HepG2 (cell line): Measurements from ENCODE around the gene APOC3. TPM values are rescaled to one million over a fixed set of nuclear protein-coding genes. Genes with fewer than 3 reads are reported as not detected.

Experiments
- ARID3A ChIP-seq: IDR thresholded peaks from 2 replicates; pipeline ENCODE4 v1.6.1; 2012; ENCODE audit warnings: low read depth, low read length, improper control_type of control experiment
- ARID5B ChIP-seq: IDR thresholded peaks from 2 replicates; pipeline ENCODE4 v1.4.0; 2020; ENCODE audit warnings: mild to moderate bottlenecking, missing genetic modification reagents
- CC2D1A ChIP-seq: sonication (generic); formaldehyde crosslinking; IDR thresholded peaks from 2 replicates; pipeline ENCODE4 v1.8.1; 2023; ENCODE audit warnings: mild to moderate bottlenecking, missing genetic modification reagents
- CCDC6 ChIP-seq: sonication (generic); formaldehyde crosslinking; IDR thresholded peaks from 2 replicates; pipeline ENCODE4 v1.8.1; 2022; ENCODE audit warnings: mild to moderate bottlenecking, missing genetic modification reagents, moderate library complexity
- CREM ChIP-seq, 2 experiments: sonication (generic) in 1 of 2; formaldehyde crosslinking in 1 of 2; IDR thresholded peaks; 2 replicates each; pipeline versions ENCODE4 v1.4.0 to v1.6.1; 2016 to 2020; ENCODE audit warnings: antibody characterized with exemption in 1 of 2, mild to moderate bottlenecking in 1 of 2, missing genetic modification reagents in 1 of 2
- IRF1 ChIP-seq: sonication (generic); formaldehyde crosslinking; IDR thresholded peaks from 2 replicates; pipeline ENCODE4 v1.4.0; 2020; ENCODE audit warnings: low read depth, mild to moderate bottlenecking, missing genetic modification reagents
- KDM5B ChIP-seq: sonication (generic); formaldehyde crosslinking; IDR thresholded peaks from 2 replicates; pipeline ENCODE4 v1.4.0; 2020; ENCODE audit warnings: missing genetic modification reagents, mild to moderate bottlenecking, borderline replicate concordance
- KLF12 ChIP-seq: sonication (generic); formaldehyde crosslinking; IDR thresholded peaks from 2 replicates; pipeline ENCODE4 v1.4.0; 2020; ENCODE audit warnings: missing genetic modification reagents, borderline replicate concordance
- MTA3 ChIP-seq: sonication (generic); formaldehyde crosslinking; IDR thresholded peaks from 2 replicates; pipeline ENCODE4 v1.4.0; 2020; ENCODE audit warnings: missing genetic modification reagents
- NPAS2 ChIP-seq: sonication (generic); formaldehyde crosslinking; IDR thresholded peaks from 2 replicates; pipeline ENCODE4 v1.8.0; 2022; ENCODE audit warnings: mild to moderate bottlenecking, missing genetic modification reagents, borderline replicate concordance
- PAF1 ChIP-seq: IDR thresholded peaks from 2 replicates; pipeline ENCODE4 v1.6.1; 2016; ENCODE audit warnings: missing genetic modification reagents, missing compliant biosample characterization
- POLR2AphosphoS2 ChIP-seq: IDR thresholded peaks from 2 replicates; pipeline ENCODE4 v1.6.1; 2011; ENCODE audit warnings: low read depth, low read length, improper control_type of control experiment
- SRSF4 ChIP-seq: fragments of 200-400 bp; formaldehyde crosslinking; IDR thresholded peaks from one replicate; pipeline ENCODE4 v1.6.1; 2018; ENCODE audit warnings: mild to moderate bottlenecking, low read depth, low read length, moderate library complexity; ENCODE audit not compliant: poor library complexity, severe bottlenecking
- TSC22D2 ChIP-seq: sonication (generic); formaldehyde crosslinking; IDR thresholded peaks from 2 replicates; pipeline ENCODE4 v1.5.1; 2020; ENCODE audit warnings: missing genetic modification reagents, mild to moderate bottlenecking, borderline replicate concordance
- ZFP36L2 ChIP-seq: sonication (generic); formaldehyde crosslinking; IDR thresholded peaks from 2 replicates; pipeline ENCODE4 v1.4.0; 2020; ENCODE audit warnings: missing genetic modification reagents
- ZFP37 ChIP-seq: sonication (generic); formaldehyde crosslinking; IDR thresholded peaks from 2 replicates; pipeline ENCODE4 v1.4.0; 2020; ENCODE audit warnings: missing genetic modification reagents, borderline replicate concordance
- ZNF12 ChIP-seq: sonication (generic); formaldehyde crosslinking; IDR thresholded peaks from 2 replicates; pipeline ENCODE4 v1.5.0; 2020; ENCODE audit warnings: missing genetic modification reagents
- ZNF276 ChIP-seq: sonication (generic); formaldehyde crosslinking; IDR thresholded peaks from 2 replicates; pipeline ENCODE4 v1.4.0; 2020; ENCODE audit warnings: mild to moderate bottlenecking, low read depth, missing genetic modification reagents
- ZNF350 ChIP-seq: sonication (generic); formaldehyde crosslinking; IDR thresholded peaks from 2 replicates; pipeline ENCODE4 v1.4.0; 2020; ENCODE audit warnings: mild to moderate bottlenecking, low read depth, missing genetic modification reagents, borderline replicate concordance
- ZNF564 ChIP-seq: sonication (generic); formaldehyde crosslinking; IDR thresholded peaks from 2 replicates; pipeline ENCODE4 v1.8.1; 2023; ENCODE audit warnings: mild to moderate bottlenecking, missing genetic modification reagents
- polyA plus RNA-seq, 8 experiments: library from polyadenylated mRNA; depleted of rRNA in 3 of 8; stranded (reverse) in 7 of 8; unstranded in 1 of 8; fragments of >200 nt; fragmentation: Illumina TruSeq in 4 of 8; extraction: Trizol in 4 of 8; gene quantifications; 2 replicates each; pipeline versions ENCODE4 v1.2.1 to v1.2.3, GENCODE V29; 2011 to 2016; ENCODE audit warnings: low read depth in 4 of 8, missing spikeins in 1 of 8, mixed read lengths in 1 of 8; ENCODE audit not compliant: insufficient read depth in 1 of 8
- total RNA-seq, 5 experiments: library from RNA; depleted of rRNA; stranded (reverse); fragments of >200 nt; fragmentation: Illumina TruSeq; extraction: Trizol; gene quantifications; 2 replicates each; pipeline ENCODE4 v1.2.3, GENCODE V29; 2016; ENCODE audit warnings: low read depth in 1 of 5

APOC3 gene
- total and polyA plus RNA-seq, 2 of the 13 experiments (the other 11 are each of a cell fraction or from before 2014, with no cell fraction given), result 314 to 687 TPM

- TF ChIP-seq CC2D1A, result no peak
- 0 out of 2 replicates have a peak, but pooled peaks have one; percentile 78 for TF ChIP-seq ZNF564 (CRISPR knock-in tag)
- no peak for TF ChIP-seq ZNF276 (CRISPR knock-in tag)
- TF ChIP-seq ZNF12 (CRISPR knock-in tag), result peak; percentile 81
- TF ChIP-seq MTA3 (CRISPR knock-in tag), result no peak
- peak; percentile 72 for TF ChIP-seq ARID3A
- TF ChIP-seq SRSF4, result no peak
- peak; percentile 93 for TF ChIP-seq ZNF350 (CRISPR knock-in tag)
- TF ChIP-seq IRF1 (CRISPR knock-in tag), result 0 out of 2 replicates have a peak, but pooled peaks have one; percentile 19
- peak; percentile 85; the same call in 1 of the 2 replicates for TF ChIP-seq ZFP37 (CRISPR knock-in tag)
- TF ChIP-seq POLR2AphosphoS2, result peak; percentile 67; the same call in 1 of the 2 replicates
- peak; percentile 73; the same call in 1 of the 2 replicates for TF ChIP-seq KLF12 (CRISPR knock-in tag)
- TF ChIP-seq NPAS2 (CRISPR knock-in tag), result no peak
- TF ChIP-seq ZFP36L2 (CRISPR knock-in tag), result no peak
- peak; percentile 99 for TF ChIP-seq PAF1 (CRISPR knock-in tag)
- peak; percentile 98 for TF ChIP-seq ARID5B
- TF ChIP-seq TSC22D2 (CRISPR knock-in tag), result 0 out of 2 replicates have a peak, but pooled peaks have one; percentile 88
- no peak; the same call in 1 of the 2 replicates for TF ChIP-seq KDM5B
- TF ChIP-seq CCDC6 (CRISPR knock-in tag), result peak; percentile 98
- TF ChIP-seq CREM (IDR thresholded peaks at IDR 0.05), result peak; percentile 87
- TF ChIP-seq CREM (CRISPR knock-in tag; IDR thresholded peaks at IDR 0.05), result no peak
These were observed 2.9 kb downstream of the APOC3 start (continued) for GRCh38 chr11:116832350-116833290.
